Measurements from ENCODE around the gene TGFBRAP1. TPM values are rescaled to one million over a fixed set of nuclear protein-coding genes. Genes with fewer than 3 reads are reported as not detected.

Gene TGFBRAP1
- polyA plus RNA-seq, 4 donors = 6.0 to 13.9 (median 7.8) TPM

- no peak overlapping the region for H3K27ac ChIP-seq (ENCODE audit: low read depth in 1 of 3, low read length in 2 of 3)
- no peaks in the 10 kb centered on the region for H3K4me1 ChIP-seq (ENCODE audit: control insufficient read depth in 3 of 3, insufficient read depth in 2 of 3, low read depth in 1 of 3, low read length in 2 of 3)
- no peaks in the 10 kb centered on the region for H3K27me3 ChIP-seq (ENCODE audit: control insufficient read depth in 3 of 3, insufficient read depth in 3 of 3, low read length in 3 of 3)
- H3K9me3 ChIP-seq (ENCODE audit: control insufficient read depth in 2 of 2, insufficient read depth in 1 of 2, low read depth in 1 of 2, low read length in 1 of 2) = no peaks in the 10 kb centered on the region
- DNase-seq (no peak), FAIRE-seq (no peak)
- H3K4me3 ChIP-seq (ENCODE audit: low read depth in 1 of 3, low read length in 3 of 3) = no peak overlapping the region
- 91 to 97% (median 96%) methylated on average over 3 of the region's 3 CpGs for WGBS, 3 donors
- H3K36me3 ChIP-seq (ENCODE audit: control insufficient read depth in 3 of 3, insufficient read depth in 2 of 3, low read depth in 1 of 3, low read length in 3 of 3) = peaks cover 0 to 3% (median 0%) of the 10 kb centered on the region in 3 donors
These were observed 11.6 kb downstream of the TGFBRAP1 start for GRCh38 chr2:105317937-105318336.

GRCh38 chr2:105315314-105315713, 14.2 kb downstream of the TGFBRAP1 start:
- H3K36me3 ChIP-seq (ENCODE audit: control insufficient read depth in 3 of 3, insufficient read depth in 2 of 3, low read depth in 1 of 3, low read length in 3 of 3) = no peaks in the 10 kb centered on the region
- no peaks in the 10 kb centered on the region for H3K27me3 ChIP-seq (ENCODE audit: control insufficient read depth in 3 of 3, insufficient read depth in 3 of 3, low read length in 3 of 3)
- H3K4me3 ChIP-seq (ENCODE audit: low read depth in 1 of 3, low read length in 3 of 3) = no peak overlapping the region
- H3K27ac ChIP-seq (ENCODE audit: low read depth in 1 of 3, low read length in 2 of 3) = no peak overlapping the region
- H3K9me3 ChIP-seq (ENCODE audit: control insufficient read depth in 2 of 2, insufficient read depth in 1 of 2, low read depth in 1 of 2, low read length in 1 of 2) = no peaks in the 10 kb centered on the region
- H3K4me1 ChIP-seq (ENCODE audit: control insufficient read depth in 3 of 3, insufficient read depth in 2 of 3, low read depth in 1 of 3, low read length in 2 of 3) = no peaks in the 10 kb centered on the region
- WGBS, 3 donors = 70 to 89% (median 71%) methylated on average over 3 of the region's 3 CpGs
- DNase-seq (no peak), FAIRE-seq (no peak)

GRCh38 chr2:105313877-105314276, 15.7 kb downstream of the TGFBRAP1 start:
- no peaks in the 10 kb centered on the region for H3K27me3 ChIP-seq (ENCODE audit: control insufficient read depth in 3 of 3, insufficient read depth in 3 of 3, low read length in 3 of 3)
- H3K9me3 ChIP-seq (ENCODE audit: control insufficient read depth in 2 of 2, insufficient read depth in 1 of 2, low read depth in 1 of 2, low read length in 1 of 2) = peaks cover 0 to 4% of the 10 kb centered on the region in 2 donors
- FAIRE-seq (no peak), DNase-seq (no peak)
- no peak overlapping the region for H3K27ac ChIP-seq (ENCODE audit: low read depth in 1 of 3, low read length in 2 of 3)
- peaks cover 0 to 6% (median 0%) of the 10 kb centered on the region in 3 donors for H3K36me3 ChIP-seq (ENCODE audit: control insufficient read depth in 3 of 3, insufficient read depth in 2 of 3, low read depth in 1 of 3, low read length in 3 of 3)
- H3K4me3 ChIP-seq (ENCODE audit: low read depth in 1 of 3, low read length in 3 of 3) = no peak overlapping the region
- H3K4me1 ChIP-seq (ENCODE audit: control insufficient read depth in 3 of 3, insufficient read depth in 2 of 3, low read depth in 1 of 3, low read length in 2 of 3) = no peaks in the 10 kb centered on the region

- no peak for FAIRE-seq
- peaks cover 7 to 28% (median 9%) of the 10 kb centered on the region in 3 donors for H3K36me3 ChIP-seq (ENCODE audit: control insufficient read depth in 3 of 3, insufficient read depth in 2 of 3, low read depth in 1 of 3, low read length in 3 of 3)
- WGBS, 3 donors = 81 to 91% (median 89%) methylated on average over 4 of the region's 4 CpGs
- no peak for DNase-seq
- no peak overlapping the region for H3K27ac ChIP-seq (ENCODE audit: low read depth in 1 of 3, low read length in 2 of 3)
- no peaks in the 10 kb centered on the region for H3K27me3 ChIP-seq (ENCODE audit: control insufficient read depth in 3 of 3, insufficient read depth in 3 of 3, low read length in 3 of 3)
- H3K4me3 ChIP-seq (ENCODE audit: low read depth in 1 of 3, low read length in 3 of 3) = no peak overlapping the region
- H3K4me1 ChIP-seq (ENCODE audit: control insufficient read depth in 3 of 3, insufficient read depth in 2 of 3, low read depth in 1 of 3, low read length in 2 of 3) = no peaks in the 10 kb centered on the region
- peaks cover 0 to 4% of the 10 kb centered on the region in 2 donors for H3K9me3 ChIP-seq (ENCODE audit: control insufficient read depth in 2 of 2, insufficient read depth in 1 of 2, low read depth in 1 of 2, low read length in 1 of 2)
These were observed 20.4 kb downstream of the TGFBRAP1 start for GRCh38 chr2:105309147-105309545.

- Histone ChIP-seq H3K27me3 (ENCODE audit: control insufficient read depth in 3 of 3, insufficient read depth in 3 of 3, low read length in 3 of 3) (no peaks in the 10 kb centered on the region), H3K4me1 (ENCODE audit: control insufficient read depth in 3 of 3, insufficient read depth in 2 of 3, low read depth in 1 of 3, low read length in 2 of 3) (no peaks in the 10 kb centered on the region), H3K36me3 (ENCODE audit: control insufficient read depth in 3 of 3, insufficient read depth in 2 of 3, low read depth in 1 of 3, low read length in 3 of 3) (peaks cover 7 to 28% (median 9%) of the 10 kb centered on the region in 3 donors), H3K4me3 (ENCODE audit: low read depth in 1 of 3, low read length in 3 of 3) (no peak overlapping the region), H3K27ac (ENCODE audit: low read depth in 1 of 3, low read length in 2 of 3) (no peak overlapping the region), H3K9me3 (ENCODE audit: control insufficient read depth in 2 of 2, insufficient read depth in 1 of 2, low read depth in 1 of 2, low read length in 1 of 2) (peaks cover 0 to 4% of the 10 kb centered on the region in 2 donors)
- no peak for DNase-seq
- WGBS, 3 donors = 95 to 96% (median 95%) methylated on average over 15 of the region's 15 CpGs
- FAIRE-seq = no peak
These were observed 21.0 kb downstream of the TGFBRAP1 start for GRCh38 chr2:105308382-105309146.

- Histone ChIP-seq H3K9me3 (ENCODE audit: control insufficient read depth in 2 of 2, insufficient read depth in 1 of 2, low read depth in 1 of 2, low read length in 1 of 2) (peaks cover 0 to 4% of the 10 kb centered on the region in 2 donors), H3K4me1 (ENCODE audit: control insufficient read depth in 3 of 3, insufficient read depth in 2 of 3, low read depth in 1 of 3, low read length in 2 of 3) (no peaks in the 10 kb centered on the region), H3K4me3 (ENCODE audit: low read depth in 1 of 3, low read length in 3 of 3) (no peak overlapping the region), H3K27me3 (ENCODE audit: control insufficient read depth in 3 of 3, insufficient read depth in 3 of 3, low read length in 3 of 3) (no peaks in the 10 kb centered on the region), H3K36me3 (ENCODE audit: control insufficient read depth in 3 of 3, insufficient read depth in 2 of 3, low read depth in 1 of 3, low read length in 3 of 3) (peaks cover 7 to 28% (median 9%) of the 10 kb centered on the region in 3 donors), H3K27ac (ENCODE audit: low read depth in 1 of 3, low read length in 2 of 3) (no peak overlapping the region)
- WGBS, 3 donors = 90 to 96% (median 91%) methylated on average over 16 to 17 of the region's 17 CpGs
- DNase-seq (no peak), FAIRE-seq (no peak)
These were observed 21.6 kb downstream of the TGFBRAP1 start for GRCh38 chr2:105307962-105308361.

- H3K4me3 ChIP-seq (ENCODE audit: low read depth in 1 of 3, low read length in 3 of 3) = no peak overlapping the region
- 84 to 94% (median 92%) methylated on average over 19 of the region's 19 CpGs for WGBS, 3 donors
- H3K36me3 ChIP-seq (ENCODE audit: control insufficient read depth in 3 of 3, insufficient read depth in 2 of 3, low read depth in 1 of 3, low read length in 3 of 3) = peaks cover 7 to 28% (median 9%) of the 10 kb centered on the region in 3 donors
- H3K9me3 ChIP-seq (ENCODE audit: control insufficient read depth in 2 of 2, insufficient read depth in 1 of 2, low read depth in 1 of 2, low read length in 1 of 2) = peaks cover 0 to 4% of the 10 kb centered on the region in 2 donors
- no peaks in the 10 kb centered on the region for H3K4me1 ChIP-seq (ENCODE audit: control insufficient read depth in 3 of 3, insufficient read depth in 2 of 3, low read depth in 1 of 3, low read length in 2 of 3)
- H3K27me3 ChIP-seq (ENCODE audit: control insufficient read depth in 3 of 3, insufficient read depth in 3 of 3, low read length in 3 of 3) = no peaks in the 10 kb centered on the region
- FAIRE-seq (no peak), DNase-seq (no peak)
- no peak overlapping the region for H3K27ac ChIP-seq (ENCODE audit: low read depth in 1 of 3, low read length in 2 of 3)
These were observed 22.0 kb downstream of the TGFBRAP1 start for GRCh38 chr2:105307550-105307949.

- Histone ChIP-seq H3K27ac (ENCODE audit: low read depth in 1 of 3, low read length in 2 of 3) (no peak overlapping the region), H3K4me1 (ENCODE audit: control insufficient read depth in 3 of 3, insufficient read depth in 2 of 3, low read depth in 1 of 3, low read length in 2 of 3) (no peaks in the 10 kb centered on the region), H3K36me3 (ENCODE audit: control insufficient read depth in 3 of 3, insufficient read depth in 2 of 3, low read depth in 1 of 3, low read length in 3 of 3) (peaks cover 7 to 28% (median 9%) of the 10 kb centered on the region in 3 donors), H3K27me3 (ENCODE audit: control insufficient read depth in 3 of 3, insufficient read depth in 3 of 3, low read length in 3 of 3) (no peaks in the 10 kb centered on the region), H3K4me3 (ENCODE audit: low read depth in 1 of 3, low read length in 3 of 3) (no peak overlapping the region), H3K9me3 (ENCODE audit: control insufficient read depth in 2 of 2, insufficient read depth in 1 of 2, low read depth in 1 of 2, low read length in 1 of 2) (peaks cover 0 to 4% of the 10 kb centered on the region in 2 donors)
- WGBS, 3 donors = 82 to 89% (median 83%) methylated on average over 7 of the region's 7 CpGs
- DNase-seq (no peak), FAIRE-seq (no peak)
These were observed 22.4 kb downstream of the TGFBRAP1 start for GRCh38 chr2:105307146-105307545.
